ENCODE results near the gene GTPBP1. TPM values are rescaled to one million over a fixed set of nuclear protein-coding genes. Genes with fewer than 3 reads are reported as not detected.

Gene GTPBP1
- total and polyA plus RNA-seq, 11 donors = 15.6 to 45.3 (median 28.1) TPM

- H3K36me3 ChIP-seq = peaks cover 0 to 97% (median 78%) of the 10 kb centered on the region in 9 donors
These were observed 14.6 kb downstream of the GTPBP1 start for GRCh38 chr22:38720350-38720749.

GRCh38 chr22:38721551-38721950 lies 15.8 kb downstream of the GTPBP1 start:
- Histone ChIP-seq H3K36me3 (peaks cover 0 to 99% (median 83%) of the 10 kb centered on the region in 9 donors), H3K27ac (no peak overlapping the region), H3K27me3 (no peaks in the 10 kb centered on the region), H3K4me3 (no peak overlapping the region), H3K9me3 (no peaks in the 10 kb centered on the region), H3K4me1 (peaks cover 0 to 14% (median 3%) of the 10 kb centered on the region in 12 donors)
- DNase-seq = no peak
- ATAC-seq = no peak
- WGBS, 4 donors = 89 to 93% (median 90%) methylated on average over 7 of the region's 7 CpGs
- intact Hi-C loops (cut with DNase I) = no loop called here
- TF ChIP-seq POLR2A (IDR thresholded peaks at IDR 0.05) (no peak), CTCF (IDR thresholded peaks at IDR 0.05) (no peak)

More at GRCh38 chr22:38720350-38720749, 14.6 kb downstream of the GTPBP1 start:
- Histone ChIP-seq H3K4me1 (peaks cover 0 to 13% (median 3%) of the 10 kb centered on the region in 12 donors), H3K4me3 (no peak overlapping the region), H3K9me3 (no peaks in the 10 kb centered on the region), H3K27me3 (no peaks in the 10 kb centered on the region), H3K27ac (no peak overlapping the region)
- TF ChIP-seq CTCF (IDR thresholded peaks at IDR 0.05) (no peak), POLR2A (IDR thresholded peaks at IDR 0.05) (no peak)
- intact Hi-C loops (cut with DNase I) = no loop called here
- no peak for DNase-seq
- 96 to 98% (median 97%) methylated on average over 3 of the region's 3 CpGs for WGBS, 4 donors
- ATAC-seq = no peak

GRCh38 chr22:38724176-38724575 lies 18.4 kb downstream of the GTPBP1 start:
- Histone ChIP-seq H3K27me3 (no peaks in the 10 kb centered on the region), H3K9me3 (no peaks in the 10 kb centered on the region), H3K4me3 (no peak overlapping the region), H3K36me3 (peaks cover 0 to 99% (median 93%) of the 10 kb centered on the region in 9 donors), H3K27ac (no peak overlapping the region), H3K4me1 (peaks cover 0 to 11% (median 0%) of the 10 kb centered on the region in 12 donors)
- intact Hi-C loops (cut with DNase I) = no loop called here
- DNase-seq (peak in 1 of 5 donors; percentile 13), ATAC-seq (no peak)
- WGBS, 4 donors = 88 to 97% (median 95%) methylated on average over 4 to 7 of the region's 7 CpGs
- TF ChIP-seq POLR2A (IDR thresholded peaks at IDR 0.05) (no peak), CTCF (IDR thresholded peaks at IDR 0.05) (no peak)

- 65 to 70% (median 68%) methylated on average over 3 of the region's 3 CpGs for WGBS, 4 donors
- peaks cover 0 to 100% (median 100%) of the 10 kb centered on the region in 9 donors for H3K36me3 ChIP-seq
- peak in 2 of 4 donors; percentile 38 for ATAC-seq
These were observed 19.3 kb downstream of the GTPBP1 start for GRCh38 chr22:38724926-38725571.

More at GRCh38 chr22:38724926-38725571, 19.3 kb downstream of the GTPBP1 start:
- Histone ChIP-seq H3K27me3 (no peaks in the 10 kb centered on the region), H3K4me1 (peaks cover 0 to 12% (median 0%) of the 10 kb centered on the region in 12 donors), H3K9me3 (no peaks in the 10 kb centered on the region), H3K4me3 (no peak overlapping the region), H3K27ac (no peak overlapping the region)
- TF ChIP-seq CTCF (IDR thresholded peaks at IDR 0.05) = peak in 10 of 12 donors; percentile 12 to 45 (median 31)
- no peak for TF ChIP-seq POLR2A (IDR thresholded peaks at IDR 0.05)
- DNase-seq = peak in 1 of 5 donors; percentile 20
- intact Hi-C loops (cut with DNase I) = no loop called here

All from heart left ventricle (tissue), 16 donors.